ENCODE measurements around the gene MBNL1. TPM values are rescaled to one million over a fixed set of nuclear protein-coding genes. Genes with fewer than 3 reads are reported as not detected.

Gene MBNL1
- total and polyA plus RNA-seq, 2 of the 13 experiments (the other 11 are each of a cell fraction or from before 2014, with no cell fraction given), result 27.1 to 55.4 TPM

DNA sequence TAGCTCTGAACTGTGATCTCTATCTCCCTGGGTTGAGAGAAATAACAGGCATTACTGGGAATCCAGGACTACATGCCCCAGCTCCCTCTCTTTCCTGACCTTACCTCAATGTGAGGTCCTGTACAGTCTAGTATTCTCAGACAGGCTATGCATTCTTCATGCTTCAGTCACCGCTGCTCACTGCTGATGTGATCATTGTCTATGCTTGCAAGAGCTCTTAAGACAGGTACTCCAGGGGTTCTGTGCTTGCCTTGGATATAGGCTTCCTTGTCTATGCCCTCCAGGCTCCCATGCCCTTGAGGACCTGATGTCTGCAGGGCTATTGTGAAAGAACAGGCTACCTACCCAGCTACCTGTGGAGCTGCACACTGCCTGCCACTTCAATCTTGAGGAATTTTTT lies 183.6 kb downstream of the MBNL1 start:
- Histone ChIP-seq H2AFZ (ENCODE audit: low read length) (no peak overlapping the region), H3K79me2 (ENCODE audit: insufficient read depth, low read length) (no peaks in the 10 kb centered on the region), H3K9me3 (ENCODE audit: low read length) (no peaks in the 10 kb centered on the region), H3K36me3 (replicated peaks in 1 of 2; ENCODE audit: control insufficient read depth in 1 of 2, insufficient read depth in 2 of 2, low read length in 2 of 2) (peaks cover 14 to 42% of the 10 kb centered on the region in 2 experiments; a peak in 4 of 5 replicates), H3K4me3 (replicated peaks in 1 of 3; ENCODE audit: insufficient read depth in 1 of 3, low read depth in 2 of 3, low read length in 3 of 3) (no peak overlapping the region), H3K27ac (ENCODE audit: extremely low read length, insufficient read depth, low read length) (no peak overlapping the region), H3K4me2 (ENCODE audit: low read depth, low read length) (no peak overlapping the region), H4K20me1 (ENCODE audit: insufficient read depth, low read length) (no peaks in the 10 kb centered on the region), H3K4me1 (ENCODE audit: insufficient read depth, low read length) (no peaks in the 10 kb centered on the region), H3K27me3 (ENCODE audit: control insufficient read depth in 1 of 2, insufficient read depth in 2 of 2, low read length in 2 of 2) (no peaks in the 10 kb centered on the region), H3K9ac (ENCODE audit: insufficient read depth, low read depth, low read length) (no peak overlapping the region)
- intact Hi-C loops (cut with micrococcal nuclease; ENCODE audit: unreplicated experiment), result no loop called here
- DNase-seq (ENCODE audit: low spot score) (no peak), FAIRE-seq (no peak), ATAC-seq (no peak; the same call in 2 of the 3 replicates)
- ChIA-PET POLR2A (no interaction called here), CTCF (ENCODE audit: low intra/inter-chr PET ratio, low total read pairs) (no interaction called here)
- in situ Hi-C loops (cut with HindIII; ENCODE audit: extremely low pct_ligation_motif_present, low pct_unique_long_range_greater_than_20kb), result no loop called here
- TF ChIP-seq, protein P1, sequence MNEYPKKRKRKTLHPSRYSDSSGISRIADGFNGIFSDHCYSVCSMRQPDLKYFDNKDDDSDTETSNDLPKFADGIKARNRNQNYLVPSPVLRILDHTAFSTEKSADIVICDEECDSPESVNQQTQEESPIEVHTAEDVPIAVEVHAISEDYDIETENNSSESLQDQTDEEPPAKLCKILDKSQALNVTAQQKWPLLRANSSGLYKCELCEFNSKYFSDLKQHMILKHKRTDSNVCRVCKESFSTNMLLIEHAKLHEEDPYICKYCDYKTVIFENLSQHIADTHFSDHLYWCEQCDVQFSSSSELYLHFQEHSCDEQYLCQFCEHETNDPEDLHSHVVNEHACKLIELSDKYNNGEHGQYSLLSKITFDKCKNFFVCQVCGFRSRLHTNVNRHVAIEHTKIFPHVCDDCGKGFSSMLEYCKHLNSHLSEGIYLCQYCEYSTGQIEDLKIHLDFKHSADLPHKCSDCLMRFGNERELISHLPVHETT (CRISPR knock-in tag; conservative IDR thresholded peaks at IDR 0.05), result no peak
- TF ChIP-seq PHF8 (CRISPR knock-in tag; IDR thresholded peaks at IDR 0.05) (no peak), AHDC1 (CRISPR knock-in tag; IDR thresholded peaks at IDR 0.05; ENCODE audit: borderline replicate concordance) (no peak), TAF1 (CRISPR knock-in tag; IDR thresholded peaks at IDR 0.05) (no peak), ZNF746 (CRISPR knock-in tag; IDR thresholded peaks at IDR 0.05) (no peak), NR2C2 (CRISPR knock-in tag; IDR thresholded peaks at IDR 0.05; ENCODE audit: borderline replicate concordance) (no peak), ZNF609 (CRISPR knock-in tag; IDR thresholded peaks at IDR 0.05; ENCODE audit: borderline replicate concordance) (no peak)
- WGBS (ENCODE audit: low lambda C conversion rate), result 100% methylated on average over 1 of the region's 1 CpG
- no TSS peak for BruUV-seq (replicated peaks)
